GM10266 (cell line): Measurements from ENCODE around the gene SPP2.

Source experiments
- DNase-seq: peaks from one replicate; pipeline ENCODE4 v3.0.0; 2012; ENCODE audit errors: extremely low spot score
- TF ChIP-seq, protein P1 (sequence below): IDR thresholded peaks from 2 replicates; pipeline ENCODE4 v1.5.1; 2012; ENCODE audit warnings: mild to moderate bottlenecking, low read depth; ENCODE audit not compliant: control insufficient read depth, insufficient read depth; ENCODE audit errors: missing control alignments

SPP2 gene

GRCh38 chr2:234033885-234034284 is 16.6 kb upstream of the SPP2 start:
- DNase-seq = no peak
- TF ChIP-seq, protein P1, sequence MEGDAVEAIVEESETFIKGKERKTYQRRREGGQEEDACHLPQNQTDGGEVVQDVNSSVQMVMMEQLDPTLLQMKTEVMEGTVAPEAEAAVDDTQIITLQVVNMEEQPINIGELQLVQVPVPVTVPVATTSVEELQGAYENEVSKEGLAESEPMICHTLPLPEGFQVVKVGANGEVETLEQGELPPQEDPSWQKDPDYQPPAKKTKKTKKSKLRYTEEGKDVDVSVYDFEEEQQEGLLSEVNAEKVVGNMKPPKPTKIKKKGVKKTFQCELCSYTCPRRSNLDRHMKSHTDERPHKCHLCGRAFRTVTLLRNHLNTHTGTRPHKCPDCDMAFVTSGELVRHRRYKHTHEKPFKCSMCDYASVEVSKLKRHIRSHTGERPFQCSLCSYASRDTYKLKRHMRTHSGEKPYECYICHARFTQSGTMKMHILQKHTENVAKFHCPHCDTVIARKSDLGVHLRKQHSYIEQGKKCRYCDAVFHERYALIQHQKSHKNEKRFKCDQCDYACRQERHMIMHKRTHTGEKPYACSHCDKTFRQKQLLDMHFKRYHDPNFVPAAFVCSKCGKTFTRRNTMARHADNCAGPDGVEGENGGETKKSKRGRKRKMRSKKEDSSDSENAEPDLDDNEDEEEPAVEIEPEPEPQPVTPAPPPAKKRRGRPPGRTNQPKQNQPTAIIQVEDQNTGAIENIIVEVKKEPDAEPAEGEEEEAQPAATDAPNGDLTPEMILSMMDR = no peak

GRCh38 chr2:234038076-234038802 is 12.3 kb upstream of the SPP2 start:
- TF ChIP-seq, protein P1 = no peak
- DNase-seq = no peak

- TF ChIP-seq, protein P1 = no peak
- DNase-seq = no peak
Observed at GRCh38 chr2:234044157-234044556, 6.3 kb upstream of the SPP2 start.

GRCh38 chr2:234046521-234046920 is 4.0 kb upstream of the SPP2 start:
- TF ChIP-seq, protein P1 = no peak
- no peak for DNase-seq

DNA sequence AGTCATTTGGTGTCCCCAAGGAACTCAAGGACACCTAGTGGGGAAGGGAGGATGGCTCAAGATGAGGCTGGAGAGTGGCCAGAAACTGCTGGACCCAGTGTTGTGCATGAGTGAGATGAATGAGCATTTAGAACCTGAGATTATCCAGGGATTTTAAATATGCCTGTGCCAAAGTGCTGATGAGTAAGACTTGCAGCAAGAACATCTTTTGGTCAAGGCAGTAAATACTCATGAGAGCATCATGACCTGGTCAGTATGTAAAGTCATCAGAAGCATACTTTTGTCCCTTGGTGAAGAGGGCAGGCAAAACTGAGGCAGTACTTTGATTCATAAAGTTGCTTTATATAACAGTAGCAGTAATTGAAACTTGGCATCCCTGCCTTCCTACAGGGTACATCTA is 3.1 kb upstream of the SPP2 start:
- no peak for DNase-seq
- TF ChIP-seq, protein P1 = no peak

- TF ChIP-seq, protein P1 = no peak
- no peak for DNase-seq
Observed at GRCh38 chr2:234048049-234048448, 2.5 kb upstream of the SPP2 start.

GRCh38 chr2:234051374-234052070 is 1.0 kb downstream of the SPP2 start:
- TF ChIP-seq, protein P1 = no peak
- DNase-seq = no peak
